ENCODE data around the gene RNU4-1. TPM values are rescaled to one million over a fixed set of nuclear protein-coding genes. Genes with fewer than 3 reads are reported as not detected.

RNU4-1 gene
- total RNA-seq, 2 donors from 2014 or later: 1,261 to 6,779 TPM

Other genes starting within 250 kb of the RNU4-1 start
- gene RAB35, start 176.5 kb downstream of the RNU4-1 start, total RNA-seq: 10 to 100 TPM; 26.7 to 42.2 TPM
- 10 to 100 TPM; 36.1 to 51.9 TPM for gene GCN1, start 98.5 kb downstream of the RNU4-1 start, total RNA-seq
- gene RPLP0, start 92.1 kb downstream of the RNU4-1 start, total RNA-seq: 1,000 to 10,000 TPM; 1,049 to 1,054 TPM
- gene PXN, start 27.5 kb downstream of the RNU4-1 start, total RNA-seq: 10 to 100 TPM; 70.3 to 86.1 TPM
- gene RNU4-2, start 1.3 kb downstream of the RNU4-1 start, total RNA-seq: over 10,000 TPM; 14,688 to 67,133 TPM
- 1 to 10 TPM; 2.8 to 5.8 TPM for gene SIRT4, start 9.1 kb upstream of the RNU4-1 start, total RNA-seq
- not detected for gene PLA2G1B, start 34.5 kb upstream of the RNU4-1 start, total RNA-seq
- 1 to 10 TPM; 6.2 to 7.8 TPM for gene MSI1, start 75.9 kb upstream of the RNU4-1 start, total RNA-seq
- 100 to 1,000 TPM; 182 to 201 TPM for gene COX6A1, start 144.9 kb upstream of the RNU4-1 start, total RNA-seq
- gene TRIAP1, start 153.1 kb upstream of the RNU4-1 start, total RNA-seq: 10 to 100 TPM; 13.6 to 15.3 TPM
- 10 to 100 TPM; 14.8 to 19.1 TPM for gene GATC, start 153.2 kb upstream of the RNU4-1 start, total RNA-seq
- 10 to 100 TPM; 50.4 to 68.6 TPM for gene SRSF9, start 176.5 kb upstream of the RNU4-1 start, total RNA-seq
- 100 to 1,000 TPM; 156 to 237 TPM for gene DYNLL1, start 202.9 kb upstream of the RNU4-1 start, total RNA-seq
- gene COQ5, start 235.9 kb upstream of the RNU4-1 start, total RNA-seq: 10 to 100 TPM; 28.6 to 29.3 TPM
- gene RNF10, start 241.1 kb upstream of the RNU4-1 start, total RNA-seq: 100 to 1,000 TPM; 225 to 240 TPM